ENCODE measurements around the gene FIBIN.

DNA sequence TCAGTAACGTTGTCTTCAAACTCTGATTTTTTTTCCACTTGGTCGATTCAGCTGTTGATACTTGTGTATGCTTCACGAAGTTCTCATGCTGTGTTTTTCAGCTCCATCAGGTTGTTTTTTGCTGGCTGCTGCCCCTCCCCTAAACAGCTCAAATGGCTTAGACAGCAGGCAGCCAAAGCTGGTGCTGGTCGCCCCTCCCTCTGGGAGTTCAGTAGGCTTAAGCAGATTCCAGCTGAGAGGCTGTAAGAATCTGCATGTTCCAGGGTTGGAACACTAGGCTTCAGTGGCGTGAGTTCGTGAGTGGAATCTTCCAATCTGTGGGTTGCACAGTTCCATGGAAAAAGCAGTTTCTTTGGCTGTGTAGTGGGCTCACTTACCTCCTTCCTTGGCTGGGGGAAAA is 10.3 kb upstream of the FIBIN start:
- TF ChIP-seq, protein P1, sequence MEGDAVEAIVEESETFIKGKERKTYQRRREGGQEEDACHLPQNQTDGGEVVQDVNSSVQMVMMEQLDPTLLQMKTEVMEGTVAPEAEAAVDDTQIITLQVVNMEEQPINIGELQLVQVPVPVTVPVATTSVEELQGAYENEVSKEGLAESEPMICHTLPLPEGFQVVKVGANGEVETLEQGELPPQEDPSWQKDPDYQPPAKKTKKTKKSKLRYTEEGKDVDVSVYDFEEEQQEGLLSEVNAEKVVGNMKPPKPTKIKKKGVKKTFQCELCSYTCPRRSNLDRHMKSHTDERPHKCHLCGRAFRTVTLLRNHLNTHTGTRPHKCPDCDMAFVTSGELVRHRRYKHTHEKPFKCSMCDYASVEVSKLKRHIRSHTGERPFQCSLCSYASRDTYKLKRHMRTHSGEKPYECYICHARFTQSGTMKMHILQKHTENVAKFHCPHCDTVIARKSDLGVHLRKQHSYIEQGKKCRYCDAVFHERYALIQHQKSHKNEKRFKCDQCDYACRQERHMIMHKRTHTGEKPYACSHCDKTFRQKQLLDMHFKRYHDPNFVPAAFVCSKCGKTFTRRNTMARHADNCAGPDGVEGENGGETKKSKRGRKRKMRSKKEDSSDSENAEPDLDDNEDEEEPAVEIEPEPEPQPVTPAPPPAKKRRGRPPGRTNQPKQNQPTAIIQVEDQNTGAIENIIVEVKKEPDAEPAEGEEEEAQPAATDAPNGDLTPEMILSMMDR (IDR thresholded peaks at IDR 0.05): no peak
- no peak for TF ChIP-seq POLR2A (IDR thresholded peaks at IDR 0.05)

All from ovary (tissue), 3 donors.